ENCODE data around the gene FBLN7.

- no peak for TF ChIP-seq CTCF (conservative IDR thresholded peaks at IDR 0.05; ENCODE audit: low read depth, low read length)
- no peak for TF ChIP-seq EZH2 (IDR thresholded peaks at IDR 0.05; ENCODE audit: borderline replicate concordance, low read depth, low read length, poor library complexity, severe bottlenecking)
Observed at GRCh38 chr2:112148477-112148876, 10.3 kb downstream of the FBLN7 start.
